GM18951 (cell line): ENCODE data around the gene TBC1D22A.

Source experiments
- POLR2A ChIP-seq: IDR thresholded peaks from 4 replicates; pipeline ENCODE4 v1.6.1; 2011; ENCODE audit warnings: mild to moderate bottlenecking; ENCODE audit not compliant: insufficient read length, insufficient read depth; ENCODE audit errors: extremely low read depth
- in situ Hi-C: fragments of 300-500 bp; cut with MboI; formaldehyde crosslinking; loops from one replicate; pipeline ENCODE4 v1.12.0; 2022; ENCODE audit warnings: low sequenced_read_pairs, mixed read lengths, inconsistent platforms; ENCODE audit not compliant: unreplicated experiment

TBC1D22A gene

DNA sequence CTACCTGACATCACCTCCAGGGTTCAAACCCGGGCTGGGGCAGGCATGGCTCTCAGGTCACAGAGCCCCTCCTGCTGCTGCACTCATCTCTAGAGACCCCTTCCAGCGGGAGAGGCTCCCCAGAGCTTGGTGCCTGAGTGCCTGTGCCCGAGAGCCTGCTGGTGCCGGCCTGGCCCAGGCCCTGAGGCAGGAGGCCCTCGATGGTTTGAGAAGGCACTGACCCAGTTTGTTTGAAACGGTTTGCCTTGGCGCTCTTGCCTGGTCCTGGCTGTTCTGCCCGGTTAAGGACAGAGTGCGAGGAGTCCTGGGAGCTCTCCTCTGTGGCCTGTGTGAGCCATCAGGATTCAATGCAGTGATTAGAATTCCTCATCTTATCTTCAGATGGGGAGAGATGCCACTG is 88.9 kb downstream of the TBC1D22A start:
- TF ChIP-seq POLR2A, result no peak
- in situ Hi-C loops, result no loop called here

DNA sequence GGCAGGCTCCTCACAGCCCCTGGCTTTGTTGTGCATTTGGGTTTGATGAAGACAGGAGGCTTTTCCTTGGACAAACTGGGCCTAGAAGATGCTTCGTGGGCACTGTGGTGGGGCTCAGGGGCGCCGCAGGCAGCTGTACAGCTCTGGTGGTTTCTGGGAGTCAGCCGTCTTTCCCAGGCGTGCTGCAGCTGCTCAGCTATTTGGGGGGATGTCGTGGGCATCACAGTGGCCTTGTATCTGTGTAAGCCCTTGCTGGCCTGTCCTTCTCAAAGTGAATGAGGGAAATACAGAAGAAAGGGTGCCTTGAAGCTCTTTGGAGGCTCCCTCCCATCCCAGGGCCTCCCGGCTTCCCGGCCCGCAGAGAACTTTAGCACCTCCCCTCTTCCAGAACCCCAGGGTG is 89.5 kb downstream of the TBC1D22A start:
- in situ Hi-C loops, result no loop called here
- no peak for TF ChIP-seq POLR2A

DNA sequence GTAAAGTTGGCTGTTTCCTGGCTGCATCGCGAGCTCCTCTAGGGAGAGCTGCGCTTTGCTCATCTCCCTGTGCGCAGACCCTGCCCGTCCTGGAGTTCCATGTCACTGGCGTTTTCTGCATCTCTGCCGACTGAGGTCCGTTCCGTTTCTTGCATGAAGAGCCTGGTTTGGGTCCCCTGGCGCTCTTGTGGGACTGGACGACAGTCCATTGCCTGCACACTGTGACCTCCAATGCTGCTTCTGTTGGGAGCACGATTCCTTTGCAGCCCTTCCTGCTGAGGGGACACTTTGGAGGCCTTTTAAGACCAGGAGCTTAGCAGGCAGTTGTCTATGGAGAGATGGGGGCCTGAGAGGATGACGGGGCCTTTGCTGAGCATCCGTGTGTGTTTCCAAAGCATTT is 90.3 kb downstream of the TBC1D22A start:
- in situ Hi-C loops, result no loop called here
- no peak for TF ChIP-seq POLR2A

DNA sequence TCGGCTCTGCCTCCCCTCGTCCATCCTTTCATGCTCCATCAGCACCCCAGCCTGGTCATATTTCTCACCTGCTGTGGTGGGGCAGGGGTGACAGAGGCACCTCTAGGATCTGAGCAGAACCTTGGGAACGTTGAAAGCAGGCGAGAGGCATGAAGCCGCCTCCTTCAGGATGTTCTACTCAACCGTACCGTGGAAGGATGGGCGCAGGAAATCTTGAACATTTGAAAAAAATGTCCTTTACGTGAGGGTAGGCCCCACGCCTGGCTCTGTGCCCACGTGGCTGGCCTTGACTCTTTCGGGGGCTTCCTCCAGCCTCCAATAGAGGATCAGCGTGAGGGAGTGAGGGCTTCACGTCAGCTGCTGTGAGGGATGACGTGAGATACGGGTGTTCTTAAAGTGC is 90.7 kb downstream of the TBC1D22A start:
- in situ Hi-C loops, result no loop called here
- TF ChIP-seq POLR2A, result no peak

DNA sequence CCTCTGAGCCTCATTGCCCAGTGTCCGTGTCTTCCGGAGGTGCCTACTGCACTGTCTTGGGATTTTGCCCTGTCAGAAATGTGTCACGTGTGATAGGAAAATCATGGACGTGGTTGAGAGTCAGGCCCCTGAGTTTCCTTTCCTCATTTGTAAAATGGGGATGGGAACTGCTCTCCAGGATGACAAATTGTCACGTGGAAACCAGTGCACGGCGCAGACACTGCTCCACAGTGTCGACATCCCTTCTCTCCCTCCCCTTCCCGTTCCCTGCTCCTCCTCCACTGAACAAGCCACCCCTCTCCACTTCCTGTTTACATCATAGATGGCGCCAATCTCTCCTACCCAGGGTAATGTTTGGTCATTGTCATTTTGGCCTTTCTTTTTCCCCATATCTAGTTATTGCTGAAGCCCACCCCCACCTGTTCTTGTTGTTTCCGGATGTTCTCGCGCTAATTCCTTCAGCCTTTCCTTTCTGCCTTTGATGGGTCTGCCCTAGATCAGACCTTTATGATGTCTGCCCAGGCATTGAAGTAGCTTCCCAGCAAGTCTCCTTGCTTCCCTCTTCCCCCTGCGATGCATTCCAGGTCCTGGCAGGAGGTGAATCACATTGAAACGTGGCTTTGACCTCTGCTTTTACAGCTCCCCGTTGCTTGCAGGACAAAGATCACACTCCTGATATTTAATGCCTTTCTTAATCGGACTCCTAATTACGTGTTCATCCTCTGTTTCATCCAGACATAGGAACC is 91.8 kb downstream of the TBC1D22A start:
- in situ Hi-C loops, result no loop called here
- no peak for TF ChIP-seq POLR2A

DNA sequence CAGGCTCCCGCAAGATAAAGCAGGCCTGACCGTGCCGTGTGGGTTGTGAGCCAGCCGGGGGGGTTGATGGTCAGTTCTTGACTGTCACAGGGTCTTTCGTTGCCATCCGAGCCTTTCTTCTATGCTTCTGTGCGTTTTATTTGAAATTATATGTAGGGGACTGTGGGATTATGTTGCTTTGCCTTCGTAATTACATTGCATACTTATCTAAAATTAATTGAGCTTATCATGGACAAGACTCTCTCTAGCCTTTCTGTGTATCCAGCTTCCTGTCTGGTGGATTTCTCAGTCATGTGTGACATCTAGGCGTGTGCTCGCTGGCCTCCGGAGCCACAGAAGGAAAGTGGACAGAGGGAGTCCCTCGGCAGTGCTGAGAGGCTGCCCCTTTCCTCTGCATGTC is 93.2 kb downstream of the TBC1D22A start:
- TF ChIP-seq POLR2A, result no peak
- in situ Hi-C loops, result no loop called here

DNA sequence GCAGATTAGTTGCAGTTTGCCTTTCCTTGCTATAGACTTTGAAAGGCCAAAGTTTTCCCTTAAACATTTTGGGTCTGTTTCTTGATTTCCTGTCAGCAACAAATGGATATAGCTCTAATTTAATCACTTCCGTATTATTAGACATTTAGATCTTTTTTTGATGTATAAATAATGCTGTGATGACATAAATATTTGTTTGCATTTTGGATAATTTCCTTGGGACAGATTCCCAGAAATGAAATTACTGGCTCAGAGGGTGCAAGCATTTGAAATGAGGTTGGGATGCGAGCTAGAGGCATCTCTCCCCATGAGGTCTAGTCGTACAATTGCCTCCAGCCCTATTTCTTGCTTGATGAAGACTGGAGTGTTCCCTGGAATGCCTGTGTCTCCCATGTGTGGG is 94.2 kb downstream of the TBC1D22A start:
- in situ Hi-C loops, result no loop called here
- TF ChIP-seq POLR2A, result no peak

DNA sequence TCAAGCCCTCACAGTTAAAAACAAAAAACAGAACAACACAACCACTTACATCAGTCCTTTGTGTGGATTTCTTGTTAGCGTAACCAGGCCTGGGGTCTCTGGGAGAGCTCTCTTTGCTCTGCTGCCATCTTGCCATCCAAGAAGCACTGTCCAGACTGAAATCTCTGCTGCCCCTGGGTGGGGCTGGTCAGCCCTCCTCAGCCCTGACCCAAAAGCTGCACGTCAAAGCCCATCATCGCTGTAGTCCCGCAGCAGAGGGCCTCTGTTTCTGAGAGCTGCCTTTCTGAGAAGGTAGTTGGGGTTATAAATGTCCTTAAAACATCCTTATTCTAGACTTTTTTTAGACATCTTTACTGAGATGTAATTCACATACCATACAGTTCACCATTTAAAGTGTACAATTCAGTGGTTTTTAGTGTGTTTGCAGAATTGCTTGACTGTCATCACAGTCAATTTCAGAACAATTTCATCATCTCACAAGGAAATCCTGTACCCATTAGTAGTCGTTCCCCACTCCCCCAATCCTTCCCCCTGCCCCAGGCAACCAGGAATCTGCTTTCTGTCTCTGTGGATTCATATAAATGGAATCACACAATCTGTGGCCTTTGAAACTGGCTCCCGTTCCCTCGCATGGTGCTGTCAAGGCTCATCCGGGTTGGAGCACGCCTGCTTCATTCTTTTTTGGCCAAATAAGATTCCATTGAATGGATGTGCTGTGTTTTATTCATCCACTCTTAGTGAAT is 94.9 kb downstream of the TBC1D22A start:
- in situ Hi-C loops, result no loop called here
- TF ChIP-seq POLR2A, result no peak

DNA sequence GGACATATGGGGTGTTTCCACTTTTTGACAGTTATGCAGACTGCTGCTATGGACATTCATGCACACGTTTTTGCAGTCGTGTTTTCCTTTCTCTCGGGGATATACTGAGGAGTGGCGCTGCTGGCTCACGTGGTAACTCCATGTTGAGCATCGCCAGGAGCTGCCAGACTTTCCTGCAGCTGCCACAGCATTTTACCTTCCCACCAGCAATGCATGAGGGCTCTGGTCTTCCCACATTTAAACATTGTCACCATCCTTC is 95.4 kb downstream of the TBC1D22A start:
- in situ Hi-C loops, result no loop called here
- TF ChIP-seq POLR2A, result no peak

DNA sequence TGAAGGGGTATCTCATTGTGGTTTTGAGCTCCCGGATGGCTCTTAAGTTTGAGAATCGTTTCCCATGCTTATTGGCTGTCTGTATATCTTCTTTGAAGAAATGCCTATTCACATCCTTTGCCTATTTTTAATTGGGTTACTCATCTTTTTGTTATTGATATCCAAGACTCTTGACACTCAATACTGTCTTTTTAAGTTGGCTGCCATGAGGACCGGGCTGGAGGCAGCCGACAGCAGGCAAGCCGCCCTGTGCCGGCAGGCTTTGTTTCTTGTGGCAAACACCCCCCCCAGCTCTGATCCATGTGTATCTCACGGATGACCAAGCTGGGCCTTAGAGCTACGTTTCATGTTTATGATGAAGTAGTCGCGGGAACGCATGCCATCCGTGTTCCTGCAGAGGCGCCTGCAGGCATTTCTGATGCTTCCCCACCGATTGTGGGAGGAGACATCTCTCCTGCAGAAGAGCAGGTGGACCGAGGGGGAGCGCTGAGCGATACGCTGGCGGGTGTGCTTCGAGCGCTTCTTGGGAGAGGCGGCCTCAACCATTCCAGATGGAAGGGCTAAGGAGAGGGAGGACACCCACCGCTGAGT is 95.8 kb downstream of the TBC1D22A start:
- no peak for TF ChIP-seq POLR2A
- in situ Hi-C loops, result no loop called here

DNA sequence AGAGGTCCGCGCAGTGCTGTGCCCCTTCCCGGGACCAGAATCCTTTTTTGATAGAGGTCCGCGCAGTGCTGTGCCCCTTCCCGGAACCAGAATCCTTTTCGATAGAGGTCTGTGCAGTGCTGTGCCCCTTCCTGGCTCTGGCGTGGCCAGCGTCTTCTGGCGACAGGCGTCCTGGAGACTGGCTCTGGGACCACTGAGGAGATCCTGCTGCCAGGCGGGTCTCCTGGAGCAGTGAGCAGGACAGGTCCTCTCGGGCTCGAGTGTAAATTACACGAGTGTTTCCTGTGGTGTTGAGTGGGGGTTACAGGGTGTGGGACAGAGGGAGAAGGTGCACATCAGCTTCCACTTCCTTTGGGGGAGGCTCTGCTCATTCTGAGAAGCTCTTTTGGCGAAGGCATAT is 98.1 kb downstream of the TBC1D22A start:
- TF ChIP-seq POLR2A, result no peak
- in situ Hi-C loops, result no loop called here

DNA sequence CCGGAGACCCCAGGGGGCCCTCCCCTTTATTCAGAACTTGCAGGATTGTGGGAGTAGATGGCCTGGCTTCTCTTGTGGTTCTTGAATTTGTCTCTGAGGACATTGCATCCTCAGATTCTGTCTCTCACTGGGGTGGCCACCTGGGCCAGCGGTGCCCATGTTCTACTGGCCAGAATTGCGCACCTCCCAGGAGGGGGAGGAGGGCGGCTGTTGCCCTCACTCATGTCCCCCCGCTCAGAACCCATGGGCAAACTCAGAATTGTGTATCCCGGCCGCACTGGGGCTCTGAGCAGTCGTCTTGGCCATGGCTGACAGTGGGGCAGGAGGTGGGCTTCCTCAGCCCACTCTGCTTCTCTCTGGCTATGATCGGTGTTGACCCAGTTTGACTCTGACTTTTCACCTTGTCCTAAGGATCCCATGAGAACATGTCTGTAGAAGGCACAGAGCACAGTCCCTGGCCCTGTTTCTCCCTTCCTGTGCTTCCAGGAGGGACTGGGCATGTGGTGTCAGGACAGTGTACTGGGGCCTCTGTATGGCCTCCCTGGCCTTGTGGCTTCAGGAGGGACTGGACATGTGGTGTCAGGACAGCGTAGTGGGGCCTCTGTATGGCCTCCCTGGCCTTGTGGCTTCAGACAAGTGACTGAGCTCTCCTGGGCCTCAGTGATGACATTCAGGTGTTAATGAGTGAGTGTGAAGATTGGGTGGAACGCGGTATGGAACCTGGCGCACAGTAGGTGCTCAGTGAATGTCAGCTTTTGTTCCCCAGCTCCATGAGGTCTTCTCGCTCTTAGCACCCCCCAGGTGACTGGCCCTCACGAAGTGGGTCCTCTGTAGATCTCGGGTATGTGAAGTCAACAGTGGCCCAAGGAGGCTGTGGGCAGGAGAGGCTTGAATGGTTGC is 99.3 kb downstream of the TBC1D22A start:
- in situ Hi-C loops, result no loop called here
- TF ChIP-seq POLR2A, result no peak
